ENCODE data around the gene PCDHGB7.
"Not testable (repeated sequence)": the region's sequence is repeated elsewhere in the genome, so short reads cannot be mapped to it uniquely, and the experiment has no call there.

DNA sequence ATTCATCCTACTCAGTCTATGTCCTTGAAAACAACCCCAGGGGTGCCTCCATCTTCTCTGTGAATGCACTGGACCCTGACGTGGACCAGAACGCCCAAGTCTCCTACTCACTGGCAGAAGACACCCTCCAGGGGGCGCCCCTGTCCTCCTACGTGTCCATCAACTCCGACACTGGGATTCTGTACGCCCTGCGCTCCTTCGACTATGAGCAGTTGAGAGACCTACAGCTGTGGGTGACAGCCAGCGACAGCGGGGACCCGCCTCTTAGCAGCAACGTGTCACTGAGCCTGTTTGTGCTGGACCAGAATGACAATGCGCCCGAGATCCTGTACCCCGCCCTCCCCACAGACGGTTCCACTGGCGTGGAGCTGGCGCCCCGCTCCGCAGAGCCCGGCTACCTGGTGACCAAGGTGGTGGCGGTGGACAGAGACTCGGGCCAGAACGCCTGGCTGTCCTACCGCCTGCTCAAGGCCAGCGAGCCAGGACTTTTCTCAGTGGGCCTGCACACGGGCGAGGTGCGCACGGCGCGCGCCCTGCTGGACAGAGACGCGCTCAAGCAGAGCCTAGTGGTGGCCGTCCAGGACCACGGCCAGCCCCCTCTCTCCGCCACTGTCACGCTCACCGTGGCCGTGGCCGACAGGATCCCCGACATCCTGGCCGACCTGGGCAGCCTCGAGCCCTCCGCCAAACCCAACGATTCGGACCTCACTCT, 41.9 kb upstream of the PCDHGB7 start:
- TF ChIP-seq POLR2A (IDR thresholded peaks at IDR 0.05): not testable (repeated sequence)
- TF ChIP-seq, protein P1, sequence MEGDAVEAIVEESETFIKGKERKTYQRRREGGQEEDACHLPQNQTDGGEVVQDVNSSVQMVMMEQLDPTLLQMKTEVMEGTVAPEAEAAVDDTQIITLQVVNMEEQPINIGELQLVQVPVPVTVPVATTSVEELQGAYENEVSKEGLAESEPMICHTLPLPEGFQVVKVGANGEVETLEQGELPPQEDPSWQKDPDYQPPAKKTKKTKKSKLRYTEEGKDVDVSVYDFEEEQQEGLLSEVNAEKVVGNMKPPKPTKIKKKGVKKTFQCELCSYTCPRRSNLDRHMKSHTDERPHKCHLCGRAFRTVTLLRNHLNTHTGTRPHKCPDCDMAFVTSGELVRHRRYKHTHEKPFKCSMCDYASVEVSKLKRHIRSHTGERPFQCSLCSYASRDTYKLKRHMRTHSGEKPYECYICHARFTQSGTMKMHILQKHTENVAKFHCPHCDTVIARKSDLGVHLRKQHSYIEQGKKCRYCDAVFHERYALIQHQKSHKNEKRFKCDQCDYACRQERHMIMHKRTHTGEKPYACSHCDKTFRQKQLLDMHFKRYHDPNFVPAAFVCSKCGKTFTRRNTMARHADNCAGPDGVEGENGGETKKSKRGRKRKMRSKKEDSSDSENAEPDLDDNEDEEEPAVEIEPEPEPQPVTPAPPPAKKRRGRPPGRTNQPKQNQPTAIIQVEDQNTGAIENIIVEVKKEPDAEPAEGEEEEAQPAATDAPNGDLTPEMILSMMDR (IDR thresholded peaks at IDR 0.05): not testable (repeated sequence)
